ENCODE results near the gene HECW1.

GRCh38 chr7:43396187-43396740 lies 283.8 kb downstream of the HECW1 start:
- no peak for TF ChIP-seq CTCF (IDR thresholded peaks at IDR 0.05)
- no peak for TF ChIP-seq POLR2A (IDR thresholded peaks at IDR 0.05)

Data from lower leg skin (tissue), 3 donors.